GM19193 (cell line): ENCODE measurements around the gene FBXW8.
A peak's percentile ranks its signal among the peaks of the same experiment; 100 is the strongest.

Experiments
- POLR2A ChIP-seq: IDR thresholded peaks from 4 replicates; pipeline ENCODE4 v1.6.1; 2011; ENCODE audit not compliant: insufficient read depth, insufficient read length; ENCODE audit errors: extremely low read depth

The FBXW8 gene

GRCh38 chr12:116910645-116911451, at the start of gene FBXW8:
Gene FBXW8, plus strand, starts transcription at chr12:116910950. Its CDS starts 88 bp downstream, at chr12:116911038.
- TF ChIP-seq POLR2A = peak; percentile 78

GRCh38 chr12:116861320-116861719, 49.4 kb upstream of the FBXW8 start:
- TF ChIP-seq POLR2A = no peak

- TF ChIP-seq POLR2A = no peak
These were observed 48.6 kb upstream of the FBXW8 start for GRCh38 chr12:116862167-116862566.

GRCh38 chr12:116863275-116863767, 47.4 kb upstream of the FBXW8 start:
- TF ChIP-seq POLR2A = no peak

GRCh38 chr12:116864371-116865160, 46.2 kb upstream of the FBXW8 start:
- TF ChIP-seq POLR2A = no peak

- TF ChIP-seq POLR2A = no peak
These were observed 43.2 kb upstream of the FBXW8 start for GRCh38 chr12:116867523-116867922.

- TF ChIP-seq POLR2A = no peak
These were observed 40.4 kb upstream of the FBXW8 start for GRCh38 chr12:116870306-116870705.

- no peak for TF ChIP-seq POLR2A
These were observed 36.3 kb upstream of the FBXW8 start for GRCh38 chr12:116874324-116874995.

GRCh38 chr12:116876151-116876869, 34.4 kb upstream of the FBXW8 start:
- TF ChIP-seq POLR2A = no peak

GRCh38 chr12:116878567-116879508, 31.9 kb upstream of the FBXW8 start:
- TF ChIP-seq POLR2A = no peak

- no peak for TF ChIP-seq POLR2A
These were observed 31.1 kb upstream of the FBXW8 start for GRCh38 chr12:116879509-116880212.

GRCh38 chr12:116880213-116880816, 30.4 kb upstream of the FBXW8 start:
- no peak for TF ChIP-seq POLR2A
